ENCODE measurements around the gene CD300LB. TPM values are rescaled to one million over a fixed set of nuclear protein-coding genes. Genes with fewer than 3 reads are reported as not detected.

CD300LB gene
- total RNA-seq, 1 donor from 2014 or later = not detected

DNA sequence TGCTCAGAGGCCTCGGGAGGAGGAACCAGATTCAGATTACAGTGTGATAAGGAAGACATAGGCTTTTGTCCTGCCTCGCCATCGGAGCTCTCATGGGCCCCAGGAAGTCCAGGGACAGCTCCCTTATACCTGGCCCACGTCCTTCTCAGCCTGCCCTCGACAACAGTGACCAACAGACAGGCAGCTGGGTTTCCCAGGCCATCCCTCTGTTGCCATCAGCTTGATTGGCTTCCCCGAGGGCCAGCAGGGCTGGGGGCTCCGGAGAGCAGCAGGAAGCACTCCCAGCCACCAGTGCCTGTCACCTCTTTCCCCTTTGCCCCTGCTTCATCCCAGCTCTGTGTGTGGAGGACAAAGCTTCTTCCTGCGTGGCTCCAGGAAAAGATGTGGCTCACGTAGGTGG is 47.2 kb downstream of the CD300LB start:
- no peaks in the 10 kb centered on the region for H3K36me3 ChIP-seq
- no peak for TF ChIP-seq CTCF (IDR thresholded peaks at IDR 0.05; ENCODE audit: borderline replicate concordance)
- H3K27me3 ChIP-seq (ENCODE audit: low read depth) = peaks cover 79% of the 10 kb centered on the region
- no peak overlapping the region for H3K4me3 ChIP-seq
- no peak for DNase-seq
- H3K9me3 ChIP-seq (replicated peaks) = no peaks in the 10 kb centered on the region
- no peak overlapping the region for H3K27ac ChIP-seq (replicated peaks)
- intact Hi-C loops (cut with micrococcal nuclease) = no loop called here
- no peaks in the 10 kb centered on the region for H3K4me1 ChIP-seq

- Histone ChIP-seq H3K36me3 (no peaks in the 10 kb centered on the region), H3K4me1 (no peaks in the 10 kb centered on the region), H3K9me3 (replicated peaks) (no peaks in the 10 kb centered on the region), H3K27ac (replicated peaks) (no peak overlapping the region), H3K4me3 (no peak overlapping the region), H3K27me3 (ENCODE audit: low read depth) (peaks cover 94% of the 10 kb centered on the region)
- no peak for DNase-seq
- TF ChIP-seq CTCF (IDR thresholded peaks at IDR 0.05; ENCODE audit: borderline replicate concordance) = no peak
- intact Hi-C loops (cut with micrococcal nuclease) = no loop called here
Measured at GRCh38 chr17:74481621-74482020, 49.7 kb downstream of the CD300LB start.

- H3K9me3 ChIP-seq (replicated peaks) = peaks cover 13% of the 10 kb centered on the region
Measured at GRCh38 chr17:74480290-74480689, 51.0 kb downstream of the CD300LB start.

DNA sequence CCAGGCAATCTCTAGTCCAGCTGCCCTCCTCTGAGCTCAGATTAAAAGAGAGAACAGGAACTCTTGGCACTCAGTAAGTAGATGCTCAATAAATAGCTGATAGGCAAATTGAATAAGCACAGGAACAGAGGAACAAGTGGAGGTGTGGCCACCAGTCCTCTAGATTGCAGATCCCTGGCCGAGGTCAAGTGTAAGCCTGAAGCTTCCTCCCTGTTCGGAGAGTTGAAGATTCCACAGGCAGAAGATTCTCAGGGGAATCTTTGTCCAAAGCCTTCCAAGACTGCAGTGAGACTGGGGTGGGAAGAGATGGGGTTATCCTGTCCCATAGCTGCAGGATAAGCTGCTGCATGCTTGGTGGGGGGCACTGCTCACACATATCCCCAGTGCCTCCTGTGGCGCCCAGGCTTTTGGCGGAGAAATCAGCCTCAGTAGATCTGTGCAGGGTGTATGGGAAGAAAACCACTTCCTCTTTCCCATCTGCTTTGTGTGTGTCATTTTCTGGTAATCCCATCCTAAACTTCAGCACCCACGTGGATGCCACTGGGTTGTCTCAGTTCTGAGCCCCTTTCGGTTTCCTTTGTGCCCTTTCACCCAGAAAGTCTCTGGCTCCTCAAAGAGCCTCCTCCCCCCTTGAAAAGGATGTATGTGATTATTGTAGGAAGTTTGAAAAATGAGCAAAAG is 52.7 kb downstream of the CD300LB start:
- no peak overlapping the region for H3K27ac ChIP-seq (replicated peaks)
- H3K36me3 ChIP-seq = no peaks in the 10 kb centered on the region
- intact Hi-C loops (cut with micrococcal nuclease) = no loop called here
- H3K4me1 ChIP-seq = no peaks in the 10 kb centered on the region
- TF ChIP-seq CTCF (IDR thresholded peaks at IDR 0.05; ENCODE audit: borderline replicate concordance) = no peak
- H3K4me3 ChIP-seq = no peak overlapping the region
- peaks cover 14% of the 10 kb centered on the region for H3K9me3 ChIP-seq (replicated peaks)
- peaks cover 90% of the 10 kb centered on the region for H3K27me3 ChIP-seq (ENCODE audit: low read depth)
- DNase-seq = no peak

More at GRCh38 chr17:74480290-74480689, 51.0 kb downstream of the CD300LB start:
- DNase-seq = no peak
- H3K4me3 ChIP-seq = no peak overlapping the region
- H3K36me3 ChIP-seq = no peaks in the 10 kb centered on the region
- H3K4me1 ChIP-seq = no peaks in the 10 kb centered on the region
- intact Hi-C loops (cut with micrococcal nuclease) = no loop called here
- peaks cover 92% of the 10 kb centered on the region for H3K27me3 ChIP-seq (ENCODE audit: low read depth)
- no peak for TF ChIP-seq CTCF (IDR thresholded peaks at IDR 0.05; ENCODE audit: borderline replicate concordance)
- no peak overlapping the region for H3K27ac ChIP-seq (replicated peaks)

DNA sequence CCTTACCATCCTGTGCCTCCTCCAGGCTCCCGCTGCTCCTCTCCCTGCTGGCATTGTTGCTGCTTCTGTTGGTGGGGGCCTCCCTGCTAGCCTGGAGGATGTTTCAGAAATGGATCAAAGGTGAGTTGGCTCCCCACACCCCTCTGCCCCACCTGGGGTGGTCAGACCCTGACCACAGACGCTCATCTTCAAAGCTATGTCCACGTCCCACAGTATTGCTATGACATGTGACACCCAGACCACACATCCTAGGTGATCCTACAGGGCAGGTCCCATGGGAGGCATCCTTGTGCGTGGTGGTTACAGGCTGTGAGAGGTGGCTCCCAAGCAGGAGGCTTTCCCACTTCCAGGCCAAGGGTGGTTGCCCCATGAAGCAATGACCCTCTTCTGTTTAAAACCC is 53.9 kb downstream of the CD300LB start:
- H3K27ac ChIP-seq (replicated peaks) = no peak overlapping the region
- peaks cover 90% of the 10 kb centered on the region for H3K27me3 ChIP-seq (ENCODE audit: low read depth)
- intact Hi-C loops (cut with micrococcal nuclease) = no loop called here

More for the DNA sequence above, 53.9 kb downstream of the CD300LB start:
- H3K36me3 ChIP-seq = no peaks in the 10 kb centered on the region
- H3K9me3 ChIP-seq (replicated peaks) = peaks cover 14% of the 10 kb centered on the region
- no peak overlapping the region for H3K4me3 ChIP-seq
- H3K4me1 ChIP-seq = no peaks in the 10 kb centered on the region
- no peak for TF ChIP-seq CTCF (IDR thresholded peaks at IDR 0.05; ENCODE audit: borderline replicate concordance)
- DNase-seq = no peak

Data from left ventricle myocardium inferior (tissue), 1 donor.